Sigmoid colon (tissue), 4 donors: ENCODE results near the gene KLK6.

Source experiments
- EP300 ChIP-seq, 4 donors: sonication (generic); formaldehyde crosslinking; IDR thresholded peaks; one replicate each; pipeline ENCODE4 v1.6.1; 2017; ENCODE audit warnings: antibody characterized with exemption in 4 of 4
- POLR2A ChIP-seq, 2 donors: fragments of 450-650 bp; IDR thresholded peaks; one replicate each; pipeline ENCODE4 v1.6.1; 2016; ENCODE audit warnings: antibody characterized with exemption in 2 of 2, mild to moderate bottlenecking in 2 of 2, moderate library complexity in 2 of 2
- POLR2AphosphoS5 ChIP-seq, 4 donors: sonication (generic); formaldehyde crosslinking; IDR thresholded peaks; one replicate each; pipeline ENCODE4 v1.6.1; 2017; ENCODE audit warnings: antibody characterized with exemption in 4 of 4
- TF ChIP-seq, protein P1 (sequence below), 4 experiments: fragments of 450-650 bp in 3 of 4; fragments of 200-600 bp in 1 of 4; IDR thresholded peaks; one replicate each; pipeline ENCODE4 v1.5.1; 2016 to 2019; ENCODE audit warnings: antibody characterized with exemption in 4 of 4, mild to moderate bottlenecking in 3 of 4, moderate library complexity in 2 of 4

DNA sequence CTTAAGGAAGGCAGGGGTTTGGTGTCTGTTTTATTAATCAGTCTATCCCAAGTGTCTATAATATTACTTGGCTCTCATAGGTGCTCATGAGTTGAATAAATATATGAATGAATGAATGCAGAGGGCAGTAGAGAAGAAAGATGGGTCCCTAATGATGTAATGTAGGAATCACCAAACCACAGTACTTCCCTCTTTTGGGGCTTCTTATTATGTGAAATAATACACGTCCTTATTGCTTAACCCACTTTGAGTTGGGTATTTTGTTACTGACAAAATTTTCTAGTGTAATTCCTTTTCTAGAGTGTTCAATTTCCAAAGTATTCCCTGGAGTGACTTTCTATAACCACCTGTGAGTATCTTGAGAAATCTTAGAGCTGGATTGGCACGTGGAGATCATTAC lies 29.8 kb downstream of the KLK6 start:
- no peak for TF ChIP-seq POLR2AphosphoS5 (IDR thresholded peaks at IDR 0.05)
- no peak for TF ChIP-seq EP300 (IDR thresholded peaks at IDR 0.05)
- no peak for TF ChIP-seq POLR2A (IDR thresholded peaks at IDR 0.05)
- TF ChIP-seq, protein P1, sequence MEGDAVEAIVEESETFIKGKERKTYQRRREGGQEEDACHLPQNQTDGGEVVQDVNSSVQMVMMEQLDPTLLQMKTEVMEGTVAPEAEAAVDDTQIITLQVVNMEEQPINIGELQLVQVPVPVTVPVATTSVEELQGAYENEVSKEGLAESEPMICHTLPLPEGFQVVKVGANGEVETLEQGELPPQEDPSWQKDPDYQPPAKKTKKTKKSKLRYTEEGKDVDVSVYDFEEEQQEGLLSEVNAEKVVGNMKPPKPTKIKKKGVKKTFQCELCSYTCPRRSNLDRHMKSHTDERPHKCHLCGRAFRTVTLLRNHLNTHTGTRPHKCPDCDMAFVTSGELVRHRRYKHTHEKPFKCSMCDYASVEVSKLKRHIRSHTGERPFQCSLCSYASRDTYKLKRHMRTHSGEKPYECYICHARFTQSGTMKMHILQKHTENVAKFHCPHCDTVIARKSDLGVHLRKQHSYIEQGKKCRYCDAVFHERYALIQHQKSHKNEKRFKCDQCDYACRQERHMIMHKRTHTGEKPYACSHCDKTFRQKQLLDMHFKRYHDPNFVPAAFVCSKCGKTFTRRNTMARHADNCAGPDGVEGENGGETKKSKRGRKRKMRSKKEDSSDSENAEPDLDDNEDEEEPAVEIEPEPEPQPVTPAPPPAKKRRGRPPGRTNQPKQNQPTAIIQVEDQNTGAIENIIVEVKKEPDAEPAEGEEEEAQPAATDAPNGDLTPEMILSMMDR (IDR thresholded peaks at IDR 0.05) = no peak
